Bronchial epithelial cell (primary cell): ENCODE results near the gene BRPF1. TPM values are rescaled to one million over a fixed set of nuclear protein-coding genes. Genes with fewer than 3 reads are reported as not detected.
"Not testable (repeated sequence)": the region's sequence is repeated elsewhere in the genome, so short reads cannot be mapped to it uniquely, and the experiment has no call there.

Experiments
- DNase-seq: peaks from one replicate; pipeline ENCODE4 v3.0.0-alpha.2; 2010; ENCODE audit warnings: low read depth
- FAIRE-seq: peaks from 2 replicates; lab custom pipeline; 2011; peaks lifted over from hg19 to GRCh38; lab: Jason Lieb, UNC
- H3K27me3 ChIP-seq: 2 replicates; pipeline ENCODE4 v1.5.1; 2011; ENCODE audit warnings: low read length; ENCODE audit not compliant: control insufficient read depth, insufficient read depth
- H3K36me3 ChIP-seq: 2 replicates; pipeline ENCODE4 v1.5.1; 2011; ENCODE audit warnings: low read length; ENCODE audit not compliant: control insufficient read depth, insufficient read depth
- H3K4me3 ChIP-seq: 2 replicates; pipeline ENCODE4 v1.5.1; 2011; ENCODE audit warnings: mild to moderate bottlenecking, low read depth, low read length, control low read depth
- CTCF ChIP-seq: IDR thresholded peaks from 2 replicates; pipeline ENCODE4 v1.5.1; 2011; ENCODE audit warnings: mild to moderate bottlenecking, moderate library complexity, low read length, control low read depth, inconsistent platforms; ENCODE audit not compliant: insufficient read depth, severe bottlenecking
- total RNA-seq: library from RNA; depleted of rRNA; stranded (reverse); fragments of >200 nt; gene quantifications from 2 replicates; pipeline ENCODE4 v1.2.1, GENCODE V29; 2014

The BRPF1 gene
- total RNA-seq, 1 donor from 2014 or later: 14.0 TPM

DNA sequence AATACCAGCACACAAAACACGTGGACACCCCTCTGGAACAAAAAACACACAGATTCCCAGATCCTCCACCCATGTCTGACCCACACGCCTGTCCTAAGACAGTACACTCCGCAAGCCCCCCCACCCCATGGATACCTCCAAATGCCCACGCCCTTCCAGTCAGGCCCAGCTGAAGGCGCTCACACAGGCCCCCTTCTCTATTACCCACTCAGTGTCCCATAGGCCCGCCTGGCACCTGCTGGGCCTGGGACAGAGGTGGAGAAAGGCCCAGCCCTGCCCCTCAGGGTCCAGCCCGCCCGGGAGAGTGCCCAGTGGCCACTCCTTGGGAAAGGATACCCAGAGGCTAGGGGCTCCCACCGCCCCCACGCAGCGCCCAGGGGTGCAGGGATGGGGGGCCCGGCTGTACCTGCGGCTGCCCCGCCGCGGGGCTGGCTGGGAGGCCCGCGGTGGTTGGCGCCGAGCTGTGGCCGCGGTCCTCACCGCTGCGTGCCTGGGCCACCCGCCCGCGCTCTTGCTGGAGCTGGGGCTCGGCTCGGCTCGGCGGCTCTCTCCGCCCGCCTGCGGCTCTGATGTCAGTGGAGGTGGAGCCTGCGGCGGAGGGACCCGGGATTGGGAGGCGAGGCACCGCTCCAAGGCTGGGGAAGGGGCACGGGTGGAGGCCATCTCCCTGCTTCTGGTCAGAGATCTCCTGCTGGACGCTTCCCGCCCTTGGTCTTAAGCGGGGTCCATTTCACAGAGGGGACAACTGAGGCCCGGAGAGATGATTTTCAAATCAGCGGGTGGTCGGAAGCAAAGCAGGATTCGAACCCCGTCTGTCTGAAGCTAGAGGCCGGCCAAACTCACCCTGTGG is 38.1 kb downstream of the BRPF1 start, which contains the start of gene CAMK1:
Gene CAMK1 (minus strand): TSS at position 522 of the 850 bp plus-strand sequence. CDS start 2,198 bp downstream, outside the sequence.
- Histone ChIP-seq H3K4me3 (peak within 1 kb of the TSS; percentile 59), H3K36me3 (peaks cover 2% of the 10 kb centered on the region), H3K27me3 (no peaks in the 10 kb centered on the region)
- DNase-seq: no peak
- FAIRE-seq: no peak
- no peak for TF ChIP-seq CTCF

DNA sequence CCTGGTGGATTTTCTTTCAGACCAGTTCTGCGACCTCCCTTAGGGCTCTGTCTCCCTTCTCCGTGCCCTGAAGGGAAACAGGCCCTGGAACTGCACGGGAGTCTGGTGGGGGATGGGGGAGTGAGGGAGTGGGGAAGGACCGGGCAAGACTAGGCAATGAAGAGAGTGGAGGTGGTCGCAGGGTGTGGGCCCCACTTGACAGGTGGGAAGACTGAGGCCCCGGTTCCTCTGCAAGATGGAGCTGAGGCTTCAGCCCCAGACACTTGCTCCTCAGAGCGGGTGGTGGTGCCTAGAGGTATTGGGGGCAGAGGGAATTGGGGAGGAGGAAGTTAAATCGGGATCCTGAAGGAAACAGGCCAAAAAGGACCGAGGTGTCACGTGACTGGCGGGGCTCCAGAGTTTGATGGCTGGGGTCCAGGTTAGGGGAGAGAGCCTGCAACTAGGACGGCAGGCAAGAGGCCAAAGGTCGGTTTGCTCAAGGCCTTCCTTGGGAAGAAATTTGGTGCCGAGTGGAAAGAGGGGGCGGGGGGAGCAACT is 38.8 kb downstream of the BRPF1 start:
- no peak for TF ChIP-seq CTCF
- H3K4me3 ChIP-seq: peak overlapping the region; percentile 59
- no peak for FAIRE-seq
- no peaks in the 10 kb centered on the region for H3K27me3 ChIP-seq
- no peak for DNase-seq
- peaks cover 2% of the 10 kb centered on the region for H3K36me3 ChIP-seq

DNA sequence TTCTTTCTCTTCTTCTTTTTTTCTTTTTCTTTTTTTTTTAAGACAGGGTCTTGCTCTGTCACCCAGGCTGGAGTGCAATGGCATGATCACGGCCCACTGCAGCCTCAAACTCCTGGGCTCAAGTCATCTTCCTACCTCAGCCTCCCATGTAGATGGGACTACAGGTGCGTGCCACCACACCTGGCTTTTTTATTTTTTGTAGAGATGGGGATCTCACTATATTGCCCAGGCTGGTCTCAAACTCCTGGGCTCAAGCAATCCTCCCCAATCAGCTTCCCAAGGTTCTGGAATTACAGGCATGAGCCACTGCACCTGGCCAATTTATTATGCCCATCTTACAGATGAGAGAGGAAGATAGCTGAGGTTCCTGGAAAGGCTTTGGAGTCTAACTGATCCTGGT is 39.5 kb downstream of the BRPF1 start:
- DNase-seq, FAIRE-seq, H3K27me3 ChIP-seq, H3K36me3 ChIP-seq, H3K4me3 ChIP-seq: not testable (repeated sequence)

DNA sequence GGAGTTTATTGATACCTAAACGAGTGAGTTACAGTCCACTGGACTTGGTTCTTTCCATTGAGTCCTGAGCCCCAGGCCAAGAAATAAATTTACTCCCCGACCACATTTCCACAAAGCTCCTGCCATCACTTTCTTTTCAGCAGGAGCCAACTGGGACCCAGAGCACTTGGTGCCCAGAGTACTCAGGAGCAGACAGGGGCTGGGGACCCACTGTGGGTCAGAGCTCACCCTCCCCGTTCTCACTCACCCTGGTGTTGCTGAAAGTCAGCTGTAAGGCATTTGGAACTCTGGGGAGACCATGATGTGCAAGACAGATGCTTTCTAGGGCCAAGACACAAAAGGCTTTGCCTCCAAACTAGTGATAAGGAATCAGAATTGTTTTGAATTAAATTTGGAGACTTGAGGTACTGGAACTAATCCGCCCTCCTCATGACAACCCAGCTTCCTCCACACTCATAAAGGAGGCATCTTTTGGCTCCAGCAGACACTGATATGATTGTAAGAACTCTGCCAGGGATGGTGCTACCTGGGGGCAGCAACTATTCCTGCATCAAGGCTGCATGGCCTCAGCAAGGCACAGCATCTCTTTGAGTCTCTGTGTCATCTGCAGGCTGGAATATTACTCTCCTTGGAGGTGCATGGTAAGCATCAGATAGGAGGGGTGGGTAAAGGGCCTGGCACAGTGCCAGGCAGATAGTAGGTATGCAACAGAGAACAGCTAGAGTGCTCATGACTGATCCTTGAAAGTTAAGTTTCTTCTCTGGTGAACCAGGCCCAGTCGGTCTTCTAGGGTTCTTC is 45.6 kb downstream of the BRPF1 start:
- no peak overlapping the region for H3K4me3 ChIP-seq
- peaks cover 8% of the 10 kb centered on the region for H3K36me3 ChIP-seq
- no peak for TF ChIP-seq CTCF
- DNase-seq (no peak), FAIRE-seq (no peak)
- H3K27me3 ChIP-seq: no peaks in the 10 kb centered on the region

GRCh38 chr3:9777694-9778021 is 46.1 kb downstream of the BRPF1 start:
- no peaks in the 10 kb centered on the region for H3K27me3 ChIP-seq
- H3K4me3 ChIP-seq: no peak overlapping the region
- DNase-seq (no peak), FAIRE-seq (no peak)
- TF ChIP-seq CTCF: no peak
- peaks cover 8% of the 10 kb centered on the region for H3K36me3 ChIP-seq
